Midbrain (tissue), 1 donor: ENCODE results near the gene SUPT4H1.
A peak's percentile ranks its signal among the peaks of the same experiment; 100 is the strongest.

Experiments used
- DNase-seq: peaks from one replicate; lab custom pipeline; 2025; lab: John Stamatoyannopoulos, UW

The SUPT4H1 gene

DNA sequence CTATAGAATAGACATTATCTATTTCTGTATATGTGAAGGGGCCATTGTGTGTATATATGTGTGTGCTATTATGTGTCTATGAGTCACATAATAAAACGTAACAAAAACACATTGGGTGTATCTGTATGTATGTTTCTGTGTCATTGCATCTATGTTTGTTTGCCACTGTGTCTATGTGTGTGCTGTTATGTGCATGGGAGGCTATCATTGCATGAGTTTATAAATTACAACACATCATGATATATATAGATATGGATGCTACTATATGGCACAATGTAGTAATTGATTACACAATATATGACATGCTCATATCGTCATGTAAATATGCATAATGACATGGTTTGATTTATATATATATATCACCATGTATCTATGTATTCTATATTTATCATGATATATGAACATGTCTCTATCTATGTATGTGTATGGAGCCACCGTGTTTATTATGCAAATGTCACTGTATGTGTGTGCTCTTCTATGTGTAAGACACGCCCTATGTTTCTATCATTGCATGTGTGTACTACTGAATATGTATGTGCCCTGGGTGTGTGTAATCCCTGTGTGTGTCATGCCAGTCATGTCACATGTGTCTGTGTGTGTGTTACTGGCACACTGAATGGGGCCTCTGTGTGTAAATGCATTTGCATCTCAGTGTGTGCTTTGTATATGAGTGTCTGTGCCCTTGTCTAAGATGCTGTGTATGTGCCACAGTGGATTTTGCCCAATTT is 22.0 kb downstream of the SUPT4H1 start:
- no peak for DNase-seq

DNA sequence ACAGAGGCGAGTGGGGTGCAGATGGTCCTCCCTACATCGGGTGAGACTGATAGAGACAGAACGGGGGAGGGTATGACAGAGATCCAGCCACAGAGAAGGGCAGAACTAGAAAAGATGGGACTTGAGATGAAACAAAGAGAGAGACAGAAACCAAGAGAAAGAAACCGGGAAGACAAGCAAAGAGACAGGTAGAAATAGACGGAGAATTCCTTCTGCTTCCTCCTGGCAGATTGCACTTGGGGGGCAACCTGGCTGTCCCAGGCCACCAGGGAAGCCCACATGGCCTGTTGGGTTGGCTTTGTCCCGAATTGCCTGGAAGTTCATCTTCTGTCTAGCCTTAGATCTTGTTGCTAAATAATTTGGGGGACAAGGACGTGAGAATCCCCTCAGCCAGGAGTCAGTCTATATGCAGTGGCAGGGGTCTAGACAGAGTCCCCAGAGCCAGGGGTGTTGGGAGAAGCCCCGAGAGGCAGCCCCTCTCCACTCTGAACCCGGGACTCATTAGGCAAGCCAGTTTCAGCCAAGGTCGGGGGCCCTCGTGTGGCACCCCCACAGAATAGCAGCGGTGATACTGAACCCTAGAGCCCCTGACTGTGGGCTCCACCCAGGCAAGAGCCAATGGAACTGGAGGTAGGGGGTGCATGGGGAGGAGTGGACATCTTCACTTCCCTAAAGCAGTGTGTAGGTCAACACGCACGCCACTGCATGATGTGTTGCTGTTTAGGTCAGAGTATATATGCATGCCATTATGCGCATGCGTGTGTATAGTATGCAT is 22.8 kb downstream of the SUPT4H1 start:
- peak; percentile 37 for DNase-seq

DNA sequence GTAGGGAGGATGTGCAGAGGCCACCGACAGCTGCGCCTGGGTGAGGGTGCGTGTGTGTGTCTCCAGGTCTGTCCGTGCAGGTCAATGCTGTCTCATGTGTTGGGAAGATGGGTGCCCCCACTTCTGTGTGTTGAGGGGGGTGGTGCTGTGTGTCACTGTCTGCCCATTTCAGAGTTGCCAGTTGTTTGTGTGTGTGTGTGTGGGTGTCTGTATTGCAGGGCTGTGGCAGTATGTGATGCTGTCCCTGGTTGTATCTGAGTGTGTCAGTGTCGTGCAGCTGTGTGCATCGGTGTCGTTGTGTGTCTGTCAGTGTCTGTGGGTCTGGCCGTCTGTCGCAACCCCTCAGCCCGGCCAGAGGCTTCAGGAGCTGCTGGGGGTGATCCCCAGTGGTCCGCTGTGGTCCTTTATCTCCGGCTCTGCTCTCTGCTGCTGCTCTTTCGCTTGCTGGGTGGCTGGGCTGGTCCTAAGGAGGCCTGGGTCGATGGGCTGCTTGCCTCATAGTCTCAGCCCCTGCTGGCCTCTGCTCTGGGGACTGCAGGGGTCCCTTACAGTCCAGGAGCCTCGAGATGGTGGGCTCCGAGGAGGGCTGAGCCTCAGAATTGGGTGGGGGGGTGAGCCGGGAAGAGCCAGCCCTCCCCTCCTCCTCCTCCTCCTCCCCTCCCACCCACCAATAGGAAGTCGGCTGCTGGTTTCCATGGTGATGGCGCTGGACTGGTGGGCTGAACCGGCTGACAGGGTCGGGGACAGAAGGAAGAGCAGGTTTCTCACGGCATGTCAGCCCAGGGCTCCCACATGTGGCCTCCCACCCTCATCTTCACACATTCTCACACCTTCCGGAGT is 23.6 kb downstream of the SUPT4H1 start, which contains the start of gene TSPOAP1:
TSS of gene TSPOAP1 (minus strand) at position 601 of the 840 bp plus-strand sequence. CDS start 875 bp downstream, outside the sequence.
- DNase-seq = peak; percentile 51

DNA sequence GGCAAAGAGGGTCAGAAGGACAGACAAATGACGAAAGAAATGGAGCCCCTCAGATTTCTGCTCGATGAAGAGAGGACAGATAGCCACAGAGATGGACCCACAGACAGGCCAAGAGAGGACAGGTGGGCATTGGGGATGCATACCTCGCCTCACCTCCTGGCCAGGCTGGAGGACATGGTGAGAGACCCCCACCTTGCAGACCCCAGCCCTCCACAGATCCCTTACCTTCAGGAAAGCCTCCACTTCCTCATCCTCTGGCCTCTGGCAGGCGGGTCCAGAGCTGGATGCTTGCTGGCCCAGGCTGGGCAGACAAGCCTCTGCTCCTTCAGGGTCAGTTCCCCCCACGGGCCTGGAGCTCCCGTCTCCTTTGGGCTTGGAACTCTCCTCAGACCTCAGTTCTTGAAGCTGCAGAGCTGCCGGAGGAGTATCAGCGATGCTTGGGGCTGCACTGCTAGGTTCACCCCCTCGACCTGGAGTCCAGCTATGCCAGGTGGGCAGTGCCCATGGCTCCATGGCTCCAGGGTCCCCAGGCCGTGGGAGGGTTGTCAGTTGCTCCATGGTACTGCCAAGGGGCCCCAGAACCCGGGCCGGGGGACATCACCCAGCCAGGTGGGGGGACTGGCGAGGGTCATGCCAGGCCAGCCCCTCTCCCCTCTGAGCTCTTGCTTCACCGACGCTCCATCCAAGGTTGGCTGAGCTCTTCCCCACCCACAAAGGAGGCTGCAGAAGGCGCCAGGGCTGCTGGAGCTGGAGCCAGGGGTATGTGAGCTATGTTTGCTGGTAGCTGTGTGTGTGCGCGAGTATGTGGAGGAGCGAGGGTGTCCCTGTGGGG is 24.4 kb downstream of the SUPT4H1 start:
- no peak for DNase-seq

DNA sequence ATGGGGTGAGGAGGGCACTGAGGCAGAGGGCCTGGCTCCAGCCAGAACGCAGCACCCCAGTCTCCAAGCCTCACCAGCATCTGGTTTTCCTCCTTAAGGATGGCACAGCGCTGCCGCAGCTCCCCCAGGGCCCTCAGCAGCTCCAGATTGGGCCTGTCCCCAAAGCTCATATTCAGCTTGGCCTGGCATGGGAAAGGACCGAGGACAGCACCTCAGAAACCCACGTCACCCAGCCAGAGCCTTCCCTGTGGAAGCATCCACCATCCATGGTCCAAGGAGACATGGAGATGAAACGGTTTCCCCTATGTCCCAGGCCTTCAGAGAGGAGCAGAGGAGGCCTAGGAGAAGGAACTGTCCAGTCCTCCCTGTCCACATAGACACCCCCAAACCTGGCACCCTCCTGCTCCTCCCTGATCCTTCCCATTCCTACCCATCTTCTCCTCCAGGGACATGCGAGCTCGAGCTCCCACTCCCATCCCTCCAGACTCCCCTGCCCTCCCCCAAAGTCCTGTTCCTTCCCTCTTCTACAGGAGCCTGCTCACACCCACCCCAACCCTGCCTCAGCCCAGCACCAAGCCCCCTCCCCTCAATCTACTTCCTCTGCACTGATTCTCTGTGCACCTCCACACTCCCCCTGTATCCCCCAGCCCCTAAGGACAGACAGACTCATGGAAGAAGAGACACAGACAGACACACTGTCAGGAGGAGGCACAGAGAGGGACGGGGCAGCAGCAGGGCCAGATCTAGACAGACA is 25.2 kb downstream of the SUPT4H1 start:
- DNase-seq = no peak

DNA sequence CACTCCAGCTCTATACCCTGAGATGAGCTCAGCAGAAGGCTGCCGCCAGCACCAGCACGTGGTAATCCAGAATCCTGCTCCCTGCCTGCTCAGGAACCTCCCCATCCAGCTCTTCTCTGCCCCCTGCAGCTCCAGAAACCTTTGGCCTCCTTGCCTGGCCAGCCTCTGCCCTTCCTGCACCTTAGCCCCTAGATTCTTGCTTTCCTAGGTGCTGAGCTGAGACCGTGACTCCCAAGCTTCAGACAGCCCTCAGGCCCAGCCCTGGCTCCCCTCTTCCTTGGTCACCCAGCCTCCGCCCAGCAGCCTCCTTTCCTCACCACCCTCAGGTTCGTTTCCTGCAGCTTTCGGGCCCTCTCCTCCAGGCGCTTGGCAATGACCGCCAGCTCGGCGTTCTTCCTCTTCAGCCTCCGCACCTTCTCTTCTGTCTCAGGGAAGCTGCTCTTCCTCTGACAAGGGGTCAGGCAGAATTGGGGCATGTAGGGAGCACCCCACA is 26.0 kb downstream of the SUPT4H1 start:
- no peak for DNase-seq

DNA sequence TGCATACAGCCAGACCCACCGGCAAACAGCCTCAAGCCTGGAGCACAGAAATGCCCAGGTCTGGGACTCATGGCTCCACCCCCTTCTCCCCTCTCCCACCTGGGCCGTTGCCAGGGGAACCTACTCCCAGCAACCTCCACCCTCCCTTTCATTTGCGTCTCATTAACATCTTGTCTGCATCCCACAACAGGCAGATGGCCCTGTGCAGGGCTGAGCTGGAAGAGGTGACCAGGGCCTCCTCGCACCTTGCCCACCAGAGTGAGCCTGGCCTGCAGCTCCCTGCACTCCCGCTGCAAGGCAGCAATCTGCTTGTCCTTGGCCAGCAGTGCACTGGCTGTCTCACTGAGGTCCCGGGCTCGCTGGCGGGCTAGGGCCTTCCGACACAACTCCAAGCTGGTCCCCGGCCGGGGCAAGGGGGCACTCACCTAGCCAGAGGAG is 26.7 kb downstream of the SUPT4H1 start:
- peak; percentile 16 for DNase-seq

DNA sequence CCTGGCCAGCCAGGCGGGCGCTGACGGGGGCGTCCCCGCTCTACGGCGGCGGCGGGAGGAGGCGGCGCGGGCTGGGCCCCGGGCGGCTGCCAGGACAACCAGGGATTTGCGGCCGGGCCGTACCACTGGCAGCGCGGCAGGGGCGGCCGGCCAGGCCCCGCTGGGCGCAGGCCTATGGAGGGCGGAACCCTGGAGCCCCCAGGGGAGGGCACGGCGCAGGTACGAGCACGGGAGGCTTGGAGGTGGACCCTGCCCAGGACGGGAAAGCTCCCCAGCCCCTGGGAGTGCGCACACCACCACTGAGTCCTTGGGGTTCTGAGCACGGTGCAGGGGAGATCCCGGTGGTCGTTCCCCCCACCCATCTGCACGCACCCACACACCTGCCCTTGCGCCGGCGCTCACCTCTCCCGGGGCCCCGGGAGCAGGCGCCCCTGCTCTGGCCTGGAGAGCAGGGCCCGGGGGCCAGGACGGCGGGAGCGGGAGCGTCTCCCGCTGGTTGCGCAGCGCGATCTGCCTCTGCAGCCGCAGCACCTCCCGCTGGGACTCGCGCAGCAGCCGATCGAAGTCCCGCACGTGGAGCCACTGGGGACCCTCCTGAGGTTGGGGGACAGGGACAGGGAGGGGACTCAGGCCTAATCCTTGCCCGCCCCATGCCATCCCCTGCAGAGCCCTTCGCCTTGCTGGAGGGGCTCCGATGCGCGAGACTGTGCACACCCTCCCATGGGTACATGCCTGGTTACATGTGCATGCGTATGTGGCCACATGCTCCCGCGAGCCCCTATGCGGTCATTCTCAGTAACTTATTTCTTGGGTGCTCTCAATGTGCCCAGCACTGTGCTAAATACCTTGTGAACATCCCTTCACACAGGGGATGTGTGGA is 27.4 kb downstream of the SUPT4H1 start:
- peak; percentile 24 for DNase-seq

DNA sequence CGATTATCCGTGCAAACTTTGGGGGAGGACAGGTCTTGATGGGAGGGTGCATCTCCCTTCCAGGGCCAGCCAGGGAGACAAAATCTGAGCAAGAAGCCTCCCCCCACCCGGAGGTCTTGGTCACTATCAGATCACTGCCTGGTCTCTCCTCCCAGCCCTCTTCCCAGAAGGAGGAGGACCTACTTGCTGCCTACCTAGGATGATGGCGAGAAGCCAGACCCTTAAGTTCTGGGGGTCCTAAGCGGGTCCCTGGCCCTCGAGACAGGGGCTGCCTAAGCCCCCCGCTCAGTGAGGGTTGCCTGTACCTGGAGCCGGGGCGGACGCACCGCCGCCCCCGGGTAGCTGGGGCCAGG is 28.0 kb downstream of the SUPT4H1 start:
- no peak for DNase-seq

DNA sequence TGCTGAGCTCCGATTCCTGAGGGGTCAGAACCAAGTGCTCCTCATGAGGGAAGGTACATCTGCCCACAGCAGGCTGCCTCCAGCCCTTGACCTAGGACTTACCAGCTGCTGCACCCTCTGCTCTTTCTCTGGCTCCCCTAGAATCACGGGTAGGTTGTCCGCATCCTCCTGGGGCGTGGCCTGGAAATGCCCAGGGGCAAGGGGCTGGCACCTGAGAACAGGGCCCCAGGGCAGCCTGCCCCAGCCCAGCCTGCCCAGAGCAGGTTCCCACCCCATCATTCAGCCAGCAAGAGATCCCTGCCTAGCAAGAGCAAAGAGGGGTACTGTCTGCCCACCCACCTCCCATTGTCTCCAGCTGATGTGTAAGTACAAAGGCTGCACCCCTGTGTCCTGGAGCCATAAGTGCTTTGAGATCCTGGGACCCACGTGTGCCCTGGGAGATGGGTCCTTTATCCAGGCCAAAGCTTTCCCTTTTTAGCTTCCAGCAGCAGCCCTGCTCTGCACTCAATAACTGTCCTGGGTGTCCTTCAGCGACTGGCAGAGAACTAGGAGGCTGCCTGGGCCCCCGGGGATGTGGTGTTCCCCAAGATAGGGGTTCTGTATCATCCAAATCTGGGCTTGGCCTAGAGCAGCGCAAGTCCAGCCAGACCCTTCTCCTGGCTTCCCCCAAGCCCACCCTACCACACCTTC is 28.5 kb downstream of the SUPT4H1 start:
- no peak for DNase-seq

DNA sequence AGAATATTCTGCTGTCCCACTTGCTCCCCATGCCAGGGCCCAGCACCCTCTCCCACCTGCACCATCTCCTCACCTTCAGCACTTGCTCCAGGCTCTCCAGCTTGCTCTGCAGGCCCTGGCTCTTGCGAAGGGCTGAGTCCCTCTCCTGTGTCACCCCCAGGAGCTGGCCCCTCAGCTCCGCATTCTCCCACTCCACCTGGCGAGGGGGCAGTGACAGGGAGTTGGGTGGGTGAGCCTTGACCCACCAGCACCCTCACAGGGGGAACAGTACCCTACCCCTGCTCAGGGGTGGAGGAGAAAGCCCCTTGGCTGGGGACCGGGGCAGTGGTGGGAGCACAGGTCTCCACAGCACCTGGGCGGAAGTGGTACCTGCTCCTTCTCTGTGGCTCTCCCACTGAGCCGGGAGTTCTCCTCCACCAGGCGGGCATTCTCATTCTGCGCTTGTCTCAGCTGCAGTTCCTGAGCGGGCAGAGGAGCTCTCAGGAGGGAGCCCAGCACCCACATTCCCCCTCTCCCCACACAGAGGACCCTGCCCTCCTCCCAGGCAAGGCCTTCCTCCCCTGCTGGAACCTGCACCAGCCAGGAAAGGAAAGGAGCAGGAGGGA is 29.3 kb downstream of the SUPT4H1 start:
- no peak for DNase-seq

DNA sequence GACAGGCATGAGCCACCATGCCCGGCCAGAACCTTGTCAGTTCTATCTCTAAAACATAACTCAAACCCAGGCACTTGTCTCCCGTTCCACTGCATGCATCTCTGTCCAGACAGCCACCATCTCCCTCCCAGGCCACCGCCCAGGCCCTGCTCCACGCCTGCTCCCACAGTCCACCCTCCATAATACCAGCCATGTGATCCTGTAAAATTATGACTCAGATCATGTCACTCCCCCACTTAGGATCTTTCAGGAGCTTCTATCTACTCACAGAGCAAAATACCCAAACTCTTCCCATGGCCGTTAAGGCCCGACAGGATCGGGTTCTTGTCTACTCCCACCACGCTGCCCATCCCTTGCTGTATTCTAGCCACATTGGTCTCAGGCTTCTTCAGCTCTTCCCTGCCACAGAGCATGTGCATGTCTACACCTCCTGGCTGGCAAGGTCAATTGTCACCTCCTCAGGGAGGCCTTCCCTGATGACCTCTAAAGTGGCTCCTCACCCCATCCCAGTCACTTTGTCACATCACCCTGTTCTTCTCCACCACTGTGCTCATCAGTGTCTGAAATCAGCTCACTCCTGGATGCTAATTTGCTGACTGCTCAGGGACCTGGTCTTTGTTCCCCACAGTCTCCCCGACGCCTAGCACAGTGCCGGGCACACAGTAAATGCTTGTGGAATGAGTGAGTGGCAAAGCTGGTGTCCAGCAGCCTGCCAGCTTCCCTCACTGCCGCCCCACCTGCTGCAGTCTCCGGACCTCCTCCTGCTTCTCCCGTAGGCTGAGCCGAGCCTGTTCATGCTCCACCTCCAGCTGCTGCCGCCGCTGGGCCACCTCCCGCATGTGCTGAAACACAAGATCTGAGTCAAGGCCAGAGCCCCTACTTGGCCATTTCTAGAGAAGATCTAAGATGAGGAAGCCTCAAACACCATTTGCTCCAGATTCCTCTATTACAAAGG is 30.2 kb downstream of the SUPT4H1 start:
- no peak for DNase-seq

DNA sequence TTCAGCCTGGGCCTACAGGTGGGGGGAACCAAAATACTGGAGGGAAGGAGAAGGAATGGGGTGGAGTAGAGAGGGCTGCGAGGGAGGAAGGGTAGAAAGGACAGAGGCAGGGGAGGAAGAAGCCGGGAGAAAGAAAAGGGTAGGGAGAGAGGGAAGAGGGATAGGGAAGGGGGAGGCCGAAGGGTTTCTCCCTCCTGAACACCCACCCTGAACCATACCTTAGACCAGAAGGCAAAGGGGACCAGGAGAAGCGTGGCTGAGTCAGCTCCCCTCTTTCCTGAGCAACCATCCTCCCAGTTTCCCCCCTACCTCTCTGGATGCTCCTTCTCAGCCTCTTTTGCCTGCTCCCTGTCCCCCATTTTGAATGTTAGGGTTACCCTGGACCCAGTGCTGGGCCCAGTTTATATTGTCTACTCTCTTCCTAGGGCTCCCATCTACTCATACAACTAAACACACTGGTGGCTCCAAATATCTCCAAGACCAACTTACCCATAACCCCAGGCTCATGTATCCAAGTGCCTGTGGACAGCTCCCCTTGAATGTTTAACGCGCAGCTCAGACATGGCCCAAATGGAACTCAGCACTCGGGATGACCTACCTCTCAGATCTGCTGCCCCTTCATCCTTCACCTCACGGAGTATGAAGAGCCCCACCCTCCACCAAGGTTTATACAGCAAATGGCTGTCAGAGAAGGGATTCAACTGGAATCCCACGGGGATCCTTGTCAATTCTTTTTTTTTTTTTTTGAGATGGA is 31.3 kb downstream of the SUPT4H1 start:
- no peak for DNase-seq

DNA sequence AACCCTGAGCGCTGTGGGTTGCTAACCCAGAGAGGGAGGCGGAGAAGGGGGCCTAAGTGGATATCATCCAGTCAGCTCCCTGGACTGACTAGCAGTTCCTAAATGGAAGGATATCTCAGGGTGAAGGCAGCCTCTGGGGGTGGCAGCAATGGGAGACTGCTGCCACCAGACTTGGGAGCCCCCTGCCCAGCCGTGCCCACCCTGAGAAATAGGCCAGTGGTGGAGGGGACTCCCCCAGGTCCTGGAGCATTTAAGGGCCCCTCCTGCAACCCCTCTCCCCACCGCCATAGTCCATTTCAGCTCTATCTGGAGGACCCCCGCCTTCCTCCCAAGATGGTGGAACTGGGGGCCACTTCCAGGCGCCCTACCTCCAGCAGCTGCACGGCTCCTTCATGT is 31.8 kb downstream of the SUPT4H1 start:
- no peak for DNase-seq

DNA sequence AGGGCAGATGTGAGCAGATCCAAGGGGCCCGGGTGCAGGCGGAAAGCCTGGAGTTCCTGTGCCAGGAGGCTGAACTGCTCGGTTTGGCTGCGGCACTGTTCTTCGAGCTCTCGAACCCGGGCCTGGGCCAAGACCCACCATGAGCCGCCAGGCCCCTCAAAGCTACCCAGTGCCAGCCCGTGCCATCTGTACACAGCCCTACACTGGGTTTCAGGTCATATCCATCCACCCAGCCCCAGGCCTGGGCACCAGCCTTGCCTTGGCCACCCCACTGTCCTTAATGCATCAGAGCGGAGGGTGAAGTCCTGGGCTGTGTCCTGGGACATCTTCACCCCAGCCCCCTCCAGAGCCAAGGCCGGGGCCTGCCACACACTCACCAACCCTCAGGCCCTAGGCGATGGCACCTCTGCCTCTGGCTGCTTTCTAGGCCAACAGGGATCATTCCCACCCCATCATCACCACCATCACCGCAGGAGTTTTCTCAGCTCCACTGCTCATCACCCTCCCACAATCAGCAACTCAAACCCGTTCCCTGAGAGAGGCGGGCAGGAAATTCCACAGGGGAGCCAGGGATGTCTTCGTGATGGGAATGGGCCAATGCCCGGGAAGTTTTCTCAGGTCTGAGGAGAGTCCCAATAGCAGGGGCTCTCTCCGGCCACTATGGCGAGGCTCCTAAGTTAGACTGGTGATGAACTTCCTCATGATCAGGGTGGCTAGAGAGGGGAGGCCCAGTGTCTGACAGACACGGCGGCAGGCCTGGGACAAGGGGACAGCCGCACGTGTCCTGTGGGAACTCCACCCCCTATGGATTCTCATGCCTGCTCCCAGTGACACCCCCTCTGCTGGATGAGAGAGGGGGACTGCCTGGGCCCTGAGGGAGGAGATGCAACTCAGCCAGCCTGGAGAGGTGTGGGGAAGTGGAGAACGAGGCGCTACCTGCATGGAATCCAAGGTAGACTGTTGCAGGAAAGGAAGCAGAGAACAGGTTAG is 32.5 kb downstream of the SUPT4H1 start:
- no peak for DNase-seq
